ENCODE measurements around the gene SYPL2. TPM values are rescaled to one million over a fixed set of nuclear protein-coding genes. Genes with fewer than 3 reads are reported as not detected.
A peak's percentile ranks its signal among the peaks of the same experiment; 100 is the strongest.

Gene SYPL2
- total and polyA plus RNA-seq, 4 donors, result 0.14 to 4.7 (median 3.7) TPM

DNA sequence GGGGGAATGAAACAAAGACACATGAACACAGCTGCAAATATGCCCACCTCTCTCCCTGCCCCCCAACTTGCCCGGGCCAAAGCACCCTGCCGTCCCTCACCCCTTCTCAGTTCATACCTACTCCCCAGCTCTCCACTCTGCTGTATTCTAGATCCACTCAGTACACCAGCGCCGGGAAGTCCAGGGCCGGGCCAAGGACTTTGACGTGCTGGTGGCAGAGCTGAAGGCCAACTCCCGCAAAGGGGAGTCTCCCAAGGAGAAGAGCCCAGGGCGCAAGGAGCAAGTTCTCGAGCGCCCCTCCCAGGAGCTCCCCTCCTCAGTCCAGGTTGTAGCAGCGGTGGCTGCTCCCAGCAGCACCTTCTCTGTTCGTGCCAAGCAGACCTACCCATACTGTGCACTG, 22.4 kb downstream of the SYPL2 start:
- 94% methylated on average over 12 of the region's 12 CpGs for WGBS
- DNase-seq (ENCODE audit: low spot score), result no peak
- Histone ChIP-seq H3K9ac (ENCODE audit: low read depth in 1 of 2, low read length in 2 of 2) (no peak overlapping the region), H3K27ac (ENCODE audit: low read depth in 1 of 2, low read length in 2 of 2) (no peak overlapping the region), H3K4me1 (ENCODE audit: control insufficient read depth in 4 of 4, insufficient read depth in 4 of 4, low read length in 3 of 4) (peaks cover 0 to 12% (median 7%) of the 10 kb centered on the region in 4 donors), H3K36me3 (ENCODE audit: control insufficient read depth in 4 of 4, insufficient read depth in 3 of 4, low read depth in 1 of 4, low read length in 3 of 4) (peaks cover 0 to 12% (median 0%) of the 10 kb centered on the region in 4 donors), H3K27me3 (ENCODE audit: control insufficient read depth in 4 of 4, insufficient read depth in 4 of 4, low read length in 3 of 4) (no peaks in the 10 kb centered on the region), H3K9me3 (ENCODE audit: control insufficient read depth in 4 of 4, low read length in 3 of 4) (no peaks in the 10 kb centered on the region), H3K4me3 (ENCODE audit: low read depth in 1 of 3, low read length in 3 of 3) (no peak overlapping the region)
- TF ChIP-seq, protein P1, sequence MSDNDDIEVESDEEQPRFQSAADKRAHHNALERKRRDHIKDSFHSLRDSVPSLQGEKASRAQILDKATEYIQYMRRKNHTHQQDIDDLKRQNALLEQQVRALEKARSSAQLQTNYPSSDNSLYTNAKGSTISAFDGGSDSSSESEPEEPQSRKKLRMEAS (IDR thresholded peaks at IDR 0.05), result no peak
- TF ChIP-seq, protein P2, sequence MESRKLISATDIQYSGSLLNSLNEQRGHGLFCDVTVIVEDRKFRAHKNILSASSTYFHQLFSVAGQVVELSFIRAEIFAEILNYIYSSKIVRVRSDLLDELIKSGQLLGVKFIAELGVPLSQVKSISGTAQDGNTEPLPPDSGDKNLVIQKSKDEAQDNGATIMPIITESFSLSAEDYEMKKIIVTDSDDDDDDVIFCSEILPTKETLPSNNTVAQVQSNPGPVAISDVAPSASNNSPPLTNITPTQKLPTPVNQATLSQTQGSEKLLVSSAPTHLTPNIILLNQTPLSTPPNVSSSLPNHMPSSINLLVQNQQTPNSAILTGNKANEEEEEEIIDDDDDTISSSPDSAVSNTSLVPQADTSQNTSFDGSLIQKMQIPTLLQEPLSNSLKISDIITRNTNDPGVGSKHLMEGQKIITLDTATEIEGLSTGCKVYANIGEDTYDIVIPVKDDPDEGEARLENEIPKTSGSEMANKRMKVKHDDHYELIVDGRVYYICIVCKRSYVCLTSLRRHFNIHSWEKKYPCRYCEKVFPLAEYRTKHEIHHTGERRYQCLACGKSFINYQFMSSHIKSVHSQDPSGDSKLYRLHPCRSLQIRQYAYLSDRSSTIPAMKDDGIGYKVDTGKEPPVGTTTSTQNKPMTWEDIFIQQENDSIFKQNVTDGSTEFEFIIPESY (IDR thresholded peaks at IDR 0.05), result no peak
- no peak for TF ChIP-seq SP1 (IDR thresholded peaks at IDR 0.05)
- TF ChIP-seq NR2F2 (IDR thresholded peaks at IDR 0.05), result no peak
- TF ChIP-seq RAD21 (IDR thresholded peaks at IDR 0.05), result no peak
- TF ChIP-seq YY1 (IDR thresholded peaks at IDR 0.05), result no peak
- TF ChIP-seq, protein P3, sequence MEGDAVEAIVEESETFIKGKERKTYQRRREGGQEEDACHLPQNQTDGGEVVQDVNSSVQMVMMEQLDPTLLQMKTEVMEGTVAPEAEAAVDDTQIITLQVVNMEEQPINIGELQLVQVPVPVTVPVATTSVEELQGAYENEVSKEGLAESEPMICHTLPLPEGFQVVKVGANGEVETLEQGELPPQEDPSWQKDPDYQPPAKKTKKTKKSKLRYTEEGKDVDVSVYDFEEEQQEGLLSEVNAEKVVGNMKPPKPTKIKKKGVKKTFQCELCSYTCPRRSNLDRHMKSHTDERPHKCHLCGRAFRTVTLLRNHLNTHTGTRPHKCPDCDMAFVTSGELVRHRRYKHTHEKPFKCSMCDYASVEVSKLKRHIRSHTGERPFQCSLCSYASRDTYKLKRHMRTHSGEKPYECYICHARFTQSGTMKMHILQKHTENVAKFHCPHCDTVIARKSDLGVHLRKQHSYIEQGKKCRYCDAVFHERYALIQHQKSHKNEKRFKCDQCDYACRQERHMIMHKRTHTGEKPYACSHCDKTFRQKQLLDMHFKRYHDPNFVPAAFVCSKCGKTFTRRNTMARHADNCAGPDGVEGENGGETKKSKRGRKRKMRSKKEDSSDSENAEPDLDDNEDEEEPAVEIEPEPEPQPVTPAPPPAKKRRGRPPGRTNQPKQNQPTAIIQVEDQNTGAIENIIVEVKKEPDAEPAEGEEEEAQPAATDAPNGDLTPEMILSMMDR (IDR thresholded peaks at IDR 0.05; ENCODE audit: low read depth, low read length, missing input control), result no peak
- TF ChIP-seq EGR1 (IDR thresholded peaks at IDR 0.05; ENCODE audit: low read depth in 2 of 2), result no peak
- no peak for TF ChIP-seq GABPA (IDR thresholded peaks at IDR 0.05 in 1 of 2, conservative IDR thresholded peaks at IDR 0.05 in 1 of 2)

DNA sequence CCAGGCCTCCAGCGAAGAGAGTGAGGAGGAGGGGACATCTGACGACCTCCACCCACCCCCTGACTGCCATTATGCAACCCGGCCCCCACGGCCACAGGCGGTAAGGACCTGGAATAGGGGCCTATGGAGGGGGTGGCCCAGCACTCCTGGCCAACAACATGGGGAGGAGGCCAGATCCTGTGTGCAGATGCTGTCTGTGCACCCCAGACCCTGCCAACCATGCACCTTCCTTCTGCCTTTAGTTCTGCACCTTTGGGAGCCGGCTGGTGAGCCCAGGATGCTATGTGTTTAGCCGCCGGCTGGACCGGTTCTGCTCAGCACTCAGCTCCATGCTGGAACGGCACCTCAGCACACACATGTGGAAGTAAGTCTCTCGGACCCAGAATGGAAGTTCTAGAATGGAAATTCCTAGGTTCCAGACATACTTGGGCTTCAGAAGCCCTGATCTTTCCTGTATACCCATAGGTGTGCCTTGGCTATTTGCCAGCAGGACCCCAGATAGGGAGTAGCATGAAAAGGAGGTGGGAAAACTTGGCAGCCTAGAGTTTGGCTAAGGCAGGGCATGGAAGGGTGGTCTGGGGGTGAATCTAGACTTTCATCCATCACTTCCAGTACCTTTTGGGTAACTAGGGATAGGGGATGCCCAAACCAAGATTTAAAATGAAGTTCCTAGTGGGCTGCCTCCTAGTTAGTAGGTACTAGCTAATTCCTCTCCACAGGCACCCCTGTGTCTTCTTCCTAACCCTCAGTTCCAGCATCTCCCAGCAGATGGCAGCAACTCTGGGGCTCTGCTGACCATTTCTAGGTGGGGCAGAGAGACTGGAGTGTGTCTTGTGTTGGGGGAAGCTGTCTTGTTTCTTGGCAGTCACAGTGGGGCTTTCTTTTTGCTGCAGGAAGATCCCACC, 23.9 kb downstream of the SYPL2 start:
- H3K27ac ChIP-seq (ENCODE audit: low read depth in 1 of 2, low read length in 2 of 2), result no peak overlapping the region
- H3K9me3 ChIP-seq (ENCODE audit: control insufficient read depth in 4 of 4, low read length in 3 of 4), result no peaks in the 10 kb centered on the region
- no peaks in the 10 kb centered on the region for H3K27me3 ChIP-seq (ENCODE audit: control insufficient read depth in 4 of 4, insufficient read depth in 4 of 4, low read length in 3 of 4)
- peak; percentile 80 for DNase-seq (ENCODE audit: low spot score)
- H3K4me1 ChIP-seq (ENCODE audit: control insufficient read depth in 4 of 4, insufficient read depth in 4 of 4, low read length in 3 of 4), result peaks cover 0 to 12% (median 8%) of the 10 kb centered on the region in 4 donors
- 90% methylated on average over 11 of the region's 11 CpGs for WGBS
- H3K36me3 ChIP-seq (ENCODE audit: control insufficient read depth in 4 of 4, insufficient read depth in 3 of 4, low read depth in 1 of 4, low read length in 3 of 4), result peaks cover 0 to 12% (median 0%) of the 10 kb centered on the region in 4 donors
- TF ChIP-seq GABPA (IDR thresholded peaks at IDR 0.05 in 1 of 2, conservative IDR thresholded peaks at IDR 0.05 in 1 of 2) (no peak), RAD21 (IDR thresholded peaks at IDR 0.05) (peak; percentile 71 to 83)
- TF ChIP-seq, protein P3 (IDR thresholded peaks at IDR 0.05; ENCODE audit: low read depth, low read length, missing input control), result peak; percentile 85
- no peak overlapping the region for H3K4me3 ChIP-seq (ENCODE audit: low read depth in 1 of 3, low read length in 3 of 3)
- no peak overlapping the region for H3K9ac ChIP-seq (ENCODE audit: low read depth in 1 of 2, low read length in 2 of 2)
